Measurements from ENCODE around the gene NLN. TPM values are rescaled to one million over a fixed set of nuclear protein-coding genes. Genes with fewer than 3 reads are reported as not detected.
"Not testable (repeated sequence)": the region's sequence is repeated elsewhere in the genome, so short reads cannot be mapped to it uniquely, and the experiment has no call there.

NLN gene
- total RNA-seq, 4 donors from 2014 or later = 1.6 to 16.5 (median 9.0) TPM

DNA sequence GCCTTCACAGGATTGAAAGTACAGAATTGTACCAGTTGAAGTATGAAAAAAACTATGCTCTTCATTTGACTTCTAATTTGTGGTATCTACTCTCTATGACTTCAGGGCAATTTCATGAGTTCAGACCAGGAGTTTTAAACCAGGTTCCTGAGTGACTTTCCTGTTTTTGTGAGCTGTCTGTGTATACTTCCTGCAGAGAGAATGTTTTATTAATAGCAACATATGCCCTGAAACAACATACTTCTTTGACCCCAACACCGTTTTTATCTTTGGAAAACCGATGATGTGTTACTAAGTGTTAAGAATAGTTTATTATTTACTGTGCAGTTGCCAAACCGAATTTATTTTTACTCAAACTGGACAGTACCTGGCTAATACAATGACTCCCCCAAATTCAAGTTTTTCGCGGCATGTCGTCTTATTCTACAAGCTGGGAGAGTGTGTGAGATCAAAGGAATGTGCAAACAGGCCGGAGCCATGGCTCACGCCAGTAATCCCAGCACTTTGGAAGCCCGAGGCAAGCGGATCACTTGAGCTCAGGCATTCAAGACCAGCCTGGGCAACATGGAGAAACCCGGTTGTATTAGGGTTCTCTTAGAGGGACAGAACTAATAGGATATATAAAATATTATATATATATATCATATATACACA is 145.7 kb downstream of the NLN start:
- Histone ChIP-seq H3K27ac (no peak overlapping the region), H3K4me1 (no peaks in the 10 kb centered on the region), H3K27me3 (peaks cover 78% of the 10 kb centered on the region), H3K36me3 (no peaks in the 10 kb centered on the region), H3K9me3 (no peaks in the 10 kb centered on the region), H3K4me3 (no peak overlapping the region)
- in situ Hi-C loops (cut with MboI; ENCODE audit: low pct_ligation_motif_present in 1 of 4, low pct_unique_long_range_greater_than_20kb in 1 of 4, low sequenced_read_pairs in 3 of 4) = no loop called here
- intact Hi-C loops (cut with DNase I; ENCODE audit: low total_unique reads) = no loop called here
- WGBS, 2 donors (ENCODE audit: low coverage in 1 of 2) = 53 to 71% methylated on average over 11 of the region's 11 CpGs
- no peak for TF ChIP-seq EP300 (IDR thresholded peaks at IDR 0.05; ENCODE audit: low read depth)
- no peak for TF ChIP-seq CTCF (IDR thresholded peaks at IDR 0.05)
- no peak for TF ChIP-seq POLR2A (IDR thresholded peaks at IDR 0.05)
- no peak for TF ChIP-seq POLR2AphosphoS5 (IDR thresholded peaks at IDR 0.05)
- DNase-seq = no peak

DNA sequence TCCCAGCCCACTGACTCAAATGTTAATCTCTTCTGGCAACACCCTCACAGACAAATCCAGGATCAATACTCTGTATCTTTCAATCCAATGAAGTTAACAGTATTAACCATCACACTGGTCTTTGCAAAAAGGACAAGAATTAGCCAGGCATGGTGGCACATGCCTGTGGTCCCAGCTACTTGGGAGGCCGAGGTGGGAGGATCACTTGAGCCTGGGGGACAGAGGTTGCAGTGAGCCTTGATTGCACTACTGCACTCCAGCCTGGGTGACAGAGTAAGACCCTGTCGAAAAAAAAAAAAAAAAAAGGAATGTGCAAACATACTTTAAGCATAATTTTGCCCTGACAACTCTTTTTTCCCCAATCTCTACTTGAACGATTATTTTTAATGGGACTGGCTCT is 146.5 kb downstream of the NLN start:
- Histone ChIP-seq H3K36me3 (no peaks in the 10 kb centered on the region), H3K27me3 (peaks cover 76% of the 10 kb centered on the region), H3K9me3 (no peaks in the 10 kb centered on the region), H3K4me3 (no peak overlapping the region), H3K27ac (no peak overlapping the region), H3K4me1 (no peaks in the 10 kb centered on the region)
- no peak for DNase-seq
- intact Hi-C loops (cut with DNase I; ENCODE audit: low total_unique reads) = no loop called here
- no peak for TF ChIP-seq CTCF (IDR thresholded peaks at IDR 0.05)
- TF ChIP-seq POLR2A (IDR thresholded peaks at IDR 0.05) = no peak
- TF ChIP-seq POLR2AphosphoS5 (IDR thresholded peaks at IDR 0.05) = no peak
- TF ChIP-seq EP300 (IDR thresholded peaks at IDR 0.05; ENCODE audit: low read depth) = no peak
- in situ Hi-C loops (cut with MboI; ENCODE audit: low pct_ligation_motif_present in 1 of 4, low pct_unique_long_range_greater_than_20kb in 1 of 4, low sequenced_read_pairs in 3 of 4) = no loop called here
- WGBS, 2 donors (ENCODE audit: low coverage in 1 of 2) = 35 to 73% methylated on average over 2 to 3 of the region's 3 CpGs

GRCh38 chr5:65871182-65871581 is 149.2 kb downstream of the NLN start:
- Histone ChIP-seq H3K36me3 (no peaks in the 10 kb centered on the region), H3K4me3 (no peak overlapping the region), H3K4me1 (no peaks in the 10 kb centered on the region), H3K27me3 (peaks cover 74% of the 10 kb centered on the region), H3K27ac (no peak overlapping the region), H3K9me3 (no peaks in the 10 kb centered on the region)
- 40 to 77% methylated on average over 1 to 5 of the region's 5 CpGs for WGBS, 2 donors (ENCODE audit: low coverage in 1 of 2)
- intact Hi-C loops (cut with DNase I; ENCODE audit: low total_unique reads) (no loop called here), in situ Hi-C loops (cut with MboI; ENCODE audit: low pct_ligation_motif_present in 1 of 4, low pct_unique_long_range_greater_than_20kb in 1 of 4, low sequenced_read_pairs in 3 of 4) (no loop called here)
- DNase-seq = no peak
- TF ChIP-seq CTCF (IDR thresholded peaks at IDR 0.05) (no peak), POLR2AphosphoS5 (IDR thresholded peaks at IDR 0.05) (no peak), EP300 (IDR thresholded peaks at IDR 0.05; ENCODE audit: low read depth) (no peak), POLR2A (IDR thresholded peaks at IDR 0.05) (no peak)

DNA sequence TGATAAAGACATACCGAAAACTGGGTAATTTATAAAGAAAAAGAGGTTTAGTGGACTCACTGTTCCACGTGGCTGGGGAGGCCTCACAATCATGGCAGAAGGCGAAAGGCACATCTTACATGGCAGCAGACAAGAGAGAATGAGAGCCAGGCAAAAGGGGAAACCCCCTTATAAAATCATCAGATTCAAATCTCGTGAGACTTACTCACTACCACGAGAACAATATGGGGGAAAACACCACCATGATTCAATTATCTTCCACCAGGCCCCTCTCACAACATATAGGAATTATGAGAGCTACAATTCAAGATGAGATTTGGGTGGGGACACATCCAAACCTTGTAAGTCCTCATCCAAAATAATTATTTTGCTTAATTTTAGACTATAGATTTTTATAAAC is 149.8 kb downstream of the NLN start:
- H3K4me3 ChIP-seq; H3K9me3 ChIP-seq; in situ Hi-C loops (cut with MboI; ENCODE audit: low pct_ligation_motif_present in 1 of 4, low pct_unique_long_range_greater_than_20kb in 1 of 4, low sequenced_read_pairs in 3 of 4); DNase-seq; H3K36me3 ChIP-seq; intact Hi-C loops (cut with DNase I; ENCODE audit: low total_unique reads); H3K4me1 ChIP-seq; H3K27ac ChIP-seq: not testable (repeated sequence)
- peaks cover 70% of the 10 kb centered on the region for H3K27me3 ChIP-seq
- 76 to 81% methylated on average over 5 of the region's 5 CpGs for WGBS, 2 donors (ENCODE audit: low coverage in 1 of 2)

DNA sequence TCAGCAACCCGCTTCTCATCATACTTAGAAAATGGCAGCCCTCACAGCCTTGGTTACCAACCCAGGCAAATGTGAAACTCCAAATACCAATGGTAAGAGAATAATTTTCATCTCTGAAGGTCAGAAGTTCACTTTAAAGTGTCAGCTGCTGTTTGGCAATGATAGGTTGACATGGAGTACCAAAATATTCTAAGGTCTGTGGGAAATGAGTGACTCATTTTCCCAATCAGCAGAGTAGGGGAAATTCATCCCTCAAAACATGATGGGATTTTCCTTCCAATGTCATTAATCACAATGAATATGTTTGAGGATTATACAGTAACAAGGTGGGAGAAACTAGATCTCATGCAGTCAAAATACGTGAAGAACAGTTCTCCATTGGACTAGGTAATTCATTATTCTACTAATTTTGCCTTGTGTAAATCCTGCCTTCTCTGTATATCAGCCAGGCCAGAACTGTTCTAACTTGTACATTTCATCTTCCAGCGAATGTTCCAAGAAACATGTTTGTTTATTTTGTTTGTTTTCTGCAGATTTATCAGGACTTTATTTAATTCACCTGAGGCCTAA is 151.3 kb downstream of the NLN start:
- WGBS, 2 donors (ENCODE audit: low coverage in 1 of 2) = 79 to 83% methylated on average over 3 of the region's 3 CpGs

More for the DNA sequence above, 151.3 kb downstream of the NLN start:
- intact Hi-C loops (cut with DNase I; ENCODE audit: low total_unique reads) (no loop called here), in situ Hi-C loops (cut with MboI; ENCODE audit: low pct_ligation_motif_present in 1 of 4, low pct_unique_long_range_greater_than_20kb in 1 of 4, low sequenced_read_pairs in 3 of 4) (no loop called here)
- H3K4me1 ChIP-seq = no peaks in the 10 kb centered on the region
- no peak for DNase-seq
- no peak overlapping the region for H3K27ac ChIP-seq
- H3K4me3 ChIP-seq = no peak overlapping the region
- peaks cover 72% of the 10 kb centered on the region for H3K27me3 ChIP-seq
- H3K9me3 ChIP-seq = no peaks in the 10 kb centered on the region
- TF ChIP-seq CTCF (IDR thresholded peaks at IDR 0.05) = no peak
- no peak for TF ChIP-seq POLR2A (IDR thresholded peaks at IDR 0.05)
- TF ChIP-seq POLR2AphosphoS5 (IDR thresholded peaks at IDR 0.05) = no peak
- no peak for TF ChIP-seq EP300 (IDR thresholded peaks at IDR 0.05; ENCODE audit: low read depth)
- H3K36me3 ChIP-seq = no peaks in the 10 kb centered on the region
